ENCODE data around the gene PIK3CA.
"Not testable (repeated sequence)": the region's sequence is repeated elsewhere in the genome, so short reads cannot be mapped to it uniquely, and the experiment has no call there.

Gene PIK3CA

DNA sequence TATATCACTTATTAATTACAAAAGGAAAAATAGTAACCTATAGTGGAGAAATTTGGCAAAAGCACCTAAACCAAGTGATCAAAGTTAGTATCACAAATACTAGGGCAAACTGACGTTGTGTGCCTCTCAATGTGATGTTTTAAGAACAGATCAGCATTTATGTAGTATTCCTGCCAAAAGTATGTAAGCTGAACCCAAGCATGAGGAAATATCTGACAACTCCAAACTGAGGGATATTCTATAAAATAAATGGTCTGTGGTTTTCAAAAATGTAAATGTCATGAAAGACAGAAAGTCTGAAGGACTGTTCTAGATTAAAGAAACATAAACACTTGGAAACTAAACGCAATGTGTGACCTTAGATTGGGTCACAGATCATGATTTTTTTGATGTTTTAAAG is 34.3 kb upstream of the PIK3CA start:
- no peak overlapping the region for H3K4me3 ChIP-seq (ENCODE audit: low read depth, low read length)
- TF ChIP-seq, protein P1, sequence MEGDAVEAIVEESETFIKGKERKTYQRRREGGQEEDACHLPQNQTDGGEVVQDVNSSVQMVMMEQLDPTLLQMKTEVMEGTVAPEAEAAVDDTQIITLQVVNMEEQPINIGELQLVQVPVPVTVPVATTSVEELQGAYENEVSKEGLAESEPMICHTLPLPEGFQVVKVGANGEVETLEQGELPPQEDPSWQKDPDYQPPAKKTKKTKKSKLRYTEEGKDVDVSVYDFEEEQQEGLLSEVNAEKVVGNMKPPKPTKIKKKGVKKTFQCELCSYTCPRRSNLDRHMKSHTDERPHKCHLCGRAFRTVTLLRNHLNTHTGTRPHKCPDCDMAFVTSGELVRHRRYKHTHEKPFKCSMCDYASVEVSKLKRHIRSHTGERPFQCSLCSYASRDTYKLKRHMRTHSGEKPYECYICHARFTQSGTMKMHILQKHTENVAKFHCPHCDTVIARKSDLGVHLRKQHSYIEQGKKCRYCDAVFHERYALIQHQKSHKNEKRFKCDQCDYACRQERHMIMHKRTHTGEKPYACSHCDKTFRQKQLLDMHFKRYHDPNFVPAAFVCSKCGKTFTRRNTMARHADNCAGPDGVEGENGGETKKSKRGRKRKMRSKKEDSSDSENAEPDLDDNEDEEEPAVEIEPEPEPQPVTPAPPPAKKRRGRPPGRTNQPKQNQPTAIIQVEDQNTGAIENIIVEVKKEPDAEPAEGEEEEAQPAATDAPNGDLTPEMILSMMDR (IDR thresholded peaks at IDR 0.05; ENCODE audit: control insufficient read depth, extremely low read depth, insufficient read depth), result no peak
- no peak for DNase-seq (ENCODE audit: low read depth)

DNA sequence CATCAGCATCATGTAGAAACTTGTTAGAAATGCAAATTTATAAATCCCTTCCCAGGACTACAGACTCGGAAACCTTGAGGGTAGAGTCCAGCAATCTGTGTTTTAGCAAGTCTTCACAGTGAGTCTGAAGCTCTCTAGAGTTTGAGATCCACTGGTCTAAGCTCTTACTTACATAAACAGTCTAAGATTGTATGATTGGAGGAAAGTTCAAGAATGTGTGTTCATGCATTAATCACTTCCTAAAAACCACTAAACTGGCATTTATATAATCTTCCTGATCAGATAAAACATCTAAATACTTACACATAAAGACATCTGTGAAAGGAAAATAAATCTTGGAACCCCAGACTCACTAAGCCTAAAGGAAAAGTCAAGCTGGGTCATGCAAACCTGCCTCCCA is 32.7 kb upstream of the PIK3CA start:
- H3K4me3 ChIP-seq (ENCODE audit: low read depth, low read length); DNase-seq (ENCODE audit: low read depth): not testable (repeated sequence)

DNA sequence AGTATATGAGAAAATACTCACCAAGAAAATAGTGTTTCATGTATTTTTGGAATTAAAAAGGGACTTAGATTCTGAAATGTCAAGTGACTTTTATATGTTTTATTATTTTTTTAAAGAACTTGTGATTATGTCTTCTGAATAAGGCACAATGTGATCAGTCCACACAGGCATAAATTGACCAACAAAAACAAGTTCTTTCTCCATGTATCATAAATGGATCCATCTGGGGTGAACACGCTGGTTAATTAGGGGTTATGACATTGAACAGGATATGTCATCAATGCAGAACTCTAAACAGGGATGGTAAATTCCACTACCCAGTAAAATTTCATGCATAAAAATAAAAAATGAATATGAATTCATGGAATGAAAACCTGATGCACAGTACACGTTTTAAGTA is 31.3 kb upstream of the PIK3CA start:
- DNase-seq (ENCODE audit: low read depth), result no peak
- H3K4me3 ChIP-seq (ENCODE audit: low read depth, low read length), result no peak overlapping the region
- TF ChIP-seq, protein P1 (IDR thresholded peaks at IDR 0.05; ENCODE audit: control insufficient read depth, extremely low read depth, insufficient read depth), result no peak

DNA sequence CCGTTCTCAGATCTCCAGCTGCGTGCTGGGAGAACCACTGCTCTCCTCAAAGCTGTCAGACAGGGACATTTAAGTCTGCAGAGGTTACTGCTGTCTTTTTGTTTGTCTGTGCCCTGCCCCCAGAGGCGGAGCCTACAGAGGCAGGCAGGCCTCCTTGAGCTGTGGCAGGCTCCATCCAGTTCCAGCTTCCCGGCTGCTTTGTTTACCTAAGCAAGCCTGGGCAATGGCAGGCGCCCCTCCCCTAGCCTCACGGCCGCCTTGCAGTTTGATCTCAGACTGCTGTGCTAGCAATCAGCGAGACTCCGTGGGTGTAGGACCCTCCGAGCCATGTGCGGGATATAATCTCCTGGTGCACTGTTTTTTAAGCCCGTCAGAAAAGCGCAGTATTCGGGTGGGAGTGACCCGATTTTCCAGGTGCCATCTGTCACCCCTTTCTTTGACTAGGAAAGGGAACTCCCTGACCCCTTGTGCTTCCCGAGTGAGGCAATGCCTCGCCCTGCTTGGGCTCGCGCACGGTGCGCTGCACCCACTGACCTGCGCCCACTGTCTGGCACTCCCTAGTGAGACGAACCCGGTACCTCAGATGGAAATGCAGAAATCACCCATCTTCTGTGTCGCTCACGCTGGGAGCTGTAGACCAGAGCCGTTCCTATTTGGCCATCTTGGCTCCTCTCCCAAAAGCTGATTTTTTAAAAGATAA is 15.8 kb upstream of the PIK3CA start:
- peak overlapping the region; percentile 35 for H3K4me3 ChIP-seq (ENCODE audit: low read depth, low read length)
- peak; percentile 27 for DNase-seq (ENCODE audit: low read depth)

DNA sequence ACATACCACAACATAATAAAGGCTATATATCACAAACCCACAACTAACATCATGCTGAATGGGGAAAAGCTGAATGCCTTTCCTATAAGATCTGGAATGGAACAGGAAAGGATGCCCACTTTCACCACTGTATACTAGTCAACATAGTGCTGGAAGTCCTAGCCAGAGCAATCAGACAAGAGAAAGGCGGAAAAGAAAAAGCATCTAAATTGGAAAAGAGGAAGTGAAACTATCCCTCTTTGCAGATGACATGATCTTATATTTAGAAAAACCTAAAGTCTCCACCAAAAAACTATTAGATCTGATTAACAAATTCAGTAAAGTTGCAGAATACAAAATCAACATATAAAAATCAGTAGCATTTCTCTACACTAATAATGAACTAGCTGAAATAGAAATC is 14.6 kb upstream of the PIK3CA start:
- TF ChIP-seq, protein P1 (IDR thresholded peaks at IDR 0.05; ENCODE audit: control insufficient read depth, extremely low read depth, insufficient read depth), result no peak
- DNase-seq (ENCODE audit: low read depth), result no peak
- no peak overlapping the region for H3K4me3 ChIP-seq (ENCODE audit: low read depth, low read length)

DNA sequence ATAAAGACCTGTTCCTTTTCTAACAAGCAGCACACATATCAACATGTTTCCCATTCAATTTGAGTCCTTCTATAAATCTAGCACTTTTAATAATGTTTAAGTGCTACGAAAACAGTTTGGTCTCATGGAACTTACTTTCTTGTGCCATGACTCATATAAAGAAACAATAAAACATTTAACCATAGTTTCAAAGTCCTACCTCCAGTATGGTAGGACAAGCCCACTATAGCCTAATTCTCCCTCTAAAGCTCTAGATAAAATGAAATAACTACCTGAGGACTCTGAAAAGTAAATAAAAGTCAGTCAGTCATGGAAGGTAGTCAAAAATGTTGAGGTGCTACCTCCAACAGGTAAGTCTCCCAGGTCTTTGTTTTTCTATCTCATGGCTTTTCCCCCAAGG is 12.0 kb upstream of the PIK3CA start:
- TF ChIP-seq, protein P1 (IDR thresholded peaks at IDR 0.05; ENCODE audit: control insufficient read depth, extremely low read depth, insufficient read depth), result no peak
- no peak for DNase-seq (ENCODE audit: low read depth)
- no peak overlapping the region for H3K4me3 ChIP-seq (ENCODE audit: low read depth, low read length)

DNA sequence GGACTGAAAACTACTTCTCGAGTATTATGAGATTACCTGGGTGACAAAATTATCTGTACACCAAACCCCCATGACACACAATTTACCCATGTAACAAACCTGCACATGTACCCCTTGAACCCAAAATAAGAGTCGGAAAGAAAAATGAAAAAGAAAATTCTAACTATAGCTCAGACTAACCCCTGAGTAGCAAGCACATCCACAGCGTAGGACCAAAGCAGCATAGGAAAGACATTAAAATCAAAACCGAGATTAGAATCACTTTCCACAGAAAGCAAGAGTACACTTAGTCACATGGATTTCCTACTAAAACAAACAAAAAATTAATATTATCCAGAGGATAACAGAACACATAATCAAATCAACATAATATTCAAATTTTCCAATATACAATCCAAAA is 6.3 kb upstream of the PIK3CA start:
- no peak for DNase-seq (ENCODE audit: low read depth)
- TF ChIP-seq, protein P1 (IDR thresholded peaks at IDR 0.05; ENCODE audit: control insufficient read depth, extremely low read depth, insufficient read depth), result no peak
- no peak overlapping the region for H3K4me3 ChIP-seq (ENCODE audit: low read depth, low read length)

DNA sequence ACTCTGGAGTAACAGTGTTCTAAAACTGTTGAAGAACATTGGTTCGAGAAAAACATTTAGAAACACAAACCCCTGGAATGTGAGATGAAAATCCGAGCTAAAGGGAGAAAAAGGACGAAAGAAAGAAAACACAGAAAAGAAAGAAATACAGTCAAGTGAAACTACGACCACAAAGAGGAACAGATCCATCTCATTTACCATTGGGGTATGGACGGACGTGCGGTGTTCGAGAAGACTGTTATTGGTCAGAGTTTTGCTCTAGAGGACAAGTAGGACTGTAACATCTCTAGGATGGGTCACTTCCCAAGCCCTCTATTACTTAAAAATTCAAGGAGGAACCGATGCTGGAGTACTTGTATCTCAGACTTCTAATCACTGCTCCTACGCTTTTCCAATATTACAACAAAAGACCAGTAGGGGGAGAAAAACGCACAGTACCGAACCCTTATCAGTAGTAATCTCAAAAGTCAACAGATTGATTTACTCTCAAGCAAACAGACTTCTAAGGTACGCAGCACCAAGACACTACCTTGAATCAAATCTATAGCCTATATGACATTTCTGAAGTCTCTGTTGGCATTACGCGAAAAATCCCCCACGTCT is 1.1 kb upstream of the PIK3CA start:
- DNase-seq (ENCODE audit: low read depth), result peak; percentile 76
- TF ChIP-seq, protein P1 (IDR thresholded peaks at IDR 0.05; ENCODE audit: control insufficient read depth, extremely low read depth, insufficient read depth), result peak; percentile 65
- peak overlapping the region; percentile 72 for H3K4me3 ChIP-seq (ENCODE audit: low read depth, low read length)
